Neural cell (in vitro differentiated cells): ENCODE results near the gene NBPF3. TPM values are rescaled to one million over a fixed set of nuclear protein-coding genes. Genes with fewer than 3 reads are reported as not detected.
"Not testable (repeated sequence)": the region's sequence is repeated elsewhere in the genome, so short reads cannot be mapped to it uniquely, and the experiment has no call there.

ENCODE experiments used
- H2AFZ ChIP-seq: fragments of 200-600, 300-800 bp; sonication (generic), shearing (Covaris generic); 2 replicates; pipeline ENCODE4 v1.6.0; 2014; ENCODE audit warnings: low read depth, mild to moderate bottlenecking, antibody characterized with exemption, low read length, moderate library complexity
- H3F3A ChIP-seq: fragments of 200-600 bp; shearing (Covaris generic); 2 replicates; pipeline ENCODE4 v1.6.1; 2016; ENCODE audit warnings: mild to moderate bottlenecking, moderate library complexity, mixed read lengths, antibody characterized with exemption, low read length; ENCODE audit not compliant: insufficient read depth, poor library complexity, severe bottlenecking
- H3K27ac ChIP-seq: fragments of 200-600, 300-800 bp; sonication (generic), shearing (Covaris generic); 2 replicates; pipeline ENCODE4 v1.5.1; 2014; ENCODE audit warnings: mild to moderate bottlenecking, low read length, moderate library complexity
- H3K27me3 ChIP-seq: fragments of 300-800, 200-600 bp; sonication (generic), shearing (Covaris generic); 2 replicates; pipeline ENCODE4 v1.6.0; 2014; ENCODE audit warnings: mild to moderate bottlenecking, low read depth, low read length, moderate library complexity; ENCODE audit not compliant: insufficient read depth
- H3K36me3 ChIP-seq: fragments of 300-800, 200-600 bp; sonication (generic), shearing (Covaris generic); 2 replicates; pipeline ENCODE4 v1.5.1; 2014; ENCODE audit warnings: mild to moderate bottlenecking, antibody characterized with exemption, low read length, moderate library complexity; ENCODE audit not compliant: insufficient read depth
- H3K4me2 ChIP-seq: fragments of 300-800, 200-600 bp; sonication (generic), shearing (Covaris generic); 2 replicates; pipeline ENCODE4 v1.6.0; 2014; ENCODE audit warnings: mild to moderate bottlenecking, low read length
- H3K4me3 ChIP-seq: fragments of 300-800, 200-600 bp; sonication (generic), shearing (Covaris generic); 2 replicates; pipeline ENCODE4 v1.5.1; 2014; ENCODE audit warnings: mild to moderate bottlenecking, low read length, moderate library complexity
- H3K79me2 ChIP-seq: fragments of 200-600 bp; shearing (Covaris generic); replicated peaks from 2 replicates; pipeline ENCODE4 v1.6.0; 2014; ENCODE audit warnings: mild to moderate bottlenecking, low read length, moderate library complexity; ENCODE audit not compliant: insufficient read depth
- H3K9ac ChIP-seq: fragments of 300-800, 200-600 bp; sonication (generic), shearing (Covaris generic); 2 replicates; pipeline ENCODE4 v1.6.1; 2016; ENCODE audit warnings: mild to moderate bottlenecking, low read length, mixed read lengths
- H3K9me2 ChIP-seq: fragments of 200-600 bp; shearing (Covaris generic); 2 replicates; pipeline ENCODE4 v1.6.1; 2016; ENCODE audit warnings: mild to moderate bottlenecking, low read length, mixed read lengths; ENCODE audit not compliant: insufficient read depth
- H3K9me3 ChIP-seq: fragments of 200-600, 300-800 bp; sonication (generic), shearing (Covaris generic); 2 replicates; pipeline ENCODE4 v1.6.1; 2016; ENCODE audit warnings: mild to moderate bottlenecking, mixed run types, low read length, moderate library complexity, mixed read lengths
- H4K20me1 ChIP-seq: fragments of 200-600 bp; shearing (Covaris generic); 2 replicates; pipeline ENCODE4 v1.6.1; 2016; ENCODE audit warnings: mild to moderate bottlenecking, mixed run types; ENCODE audit not compliant: insufficient read depth
- CTCF ChIP-seq: fragments of 450-650 bp; IDR thresholded peaks from 2 replicates; pipeline ENCODE4 v1.5.1; 2014; ENCODE audit warnings: antibody characterized with exemption, mild to moderate bottlenecking, moderate library complexity; ENCODE audit not compliant: poor library complexity, severe bottlenecking
- EP300 ChIP-seq: fragments of 450-650 bp; conservative IDR thresholded peaks from 2 replicates; pipeline ENCODE4 v1.6.1; 2014; ENCODE audit warnings: antibody characterized with exemption, mild to moderate bottlenecking, moderate library complexity; ENCODE audit not compliant: poor library complexity, severe bottlenecking
- EZH2 ChIP-seq: fragments of 200-600, 300-800 bp; shearing (Covaris generic), sonication (generic); IDR thresholded peaks from 2 replicates; pipeline ENCODE4 v1.6.1; 2014; ENCODE audit warnings: antibody characterized with exemption, low read length, borderline replicate concordance, mild to moderate bottlenecking; ENCODE audit not compliant: insufficient read depth, poor library complexity, severe bottlenecking
- MXI1 ChIP-seq: fragments of 450-650 bp; conservative IDR thresholded peaks from 2 replicates; pipeline ENCODE4 v1.6.1; 2014; ENCODE audit warnings: antibody characterized with exemption, mild to moderate bottlenecking; ENCODE audit not compliant: poor library complexity, severe bottlenecking
- POLR2AphosphoS5 ChIP-seq: IDR thresholded peaks from 2 replicates; pipeline ENCODE4 v1.6.1; 2012
- RAD21 ChIP-seq: fragments of 450-650 bp; conservative IDR thresholded peaks from 2 replicates; pipeline ENCODE4 v1.6.1; 2014; ENCODE audit warnings: antibody characterized with exemption, mild to moderate bottlenecking, moderate library complexity
- REST ChIP-seq: IDR thresholded peaks from 2 replicates; pipeline ENCODE4 v1.6.1; 2012; ENCODE audit warnings: borderline replicate concordance
- SMC3 ChIP-seq: fragments of 450-650 bp; conservative IDR thresholded peaks from 2 replicates; pipeline ENCODE4 v1.6.1; 2014; ENCODE audit warnings: antibody characterized with exemption, mild to moderate bottlenecking, moderate library complexity; ENCODE audit not compliant: poor library complexity
- TAF1 ChIP-seq: IDR thresholded peaks from 2 replicates; pipeline ENCODE4 v1.6.1; 2012; ENCODE audit warnings: low read depth
- polyA plus RNA-seq: library from polyadenylated mRNA; depleted of rRNA; stranded (reverse); fragments of >200 nt; gene quantifications from 2 replicates; pipeline ENCODE4 v1.2.3, GENCODE V29; 2014

NBPF3 gene
- polyA plus RNA-seq, 1 donor from 2014 or later = 14.4 TPM

GRCh38 chr1:21518774-21519455 is 79.0 kb downstream of the NBPF3 start:
- H3K36me3 ChIP-seq = no peaks in the 10 kb centered on the region

GRCh38 chr1:21519486-21520070 is 79.6 kb downstream of the NBPF3 start:
- H3K9ac ChIP-seq, H3K27me3 ChIP-seq, H3F3A ChIP-seq, H2AFZ ChIP-seq, H3K79me2 ChIP-seq, H3K4me3 ChIP-seq, H3K9me2 ChIP-seq, H3K36me3 ChIP-seq, H3K9me3 ChIP-seq, H3K4me2 ChIP-seq, H3K27ac ChIP-seq, H4K20me1 ChIP-seq: not testable (repeated sequence)

More at GRCh38 chr1:21518774-21519455, 79.0 kb downstream of the NBPF3 start:
- H3K9me2 ChIP-seq = no peaks in the 10 kb centered on the region
- no peak overlapping the region for H3K4me3 ChIP-seq
- no peaks in the 10 kb centered on the region for H4K20me1 ChIP-seq
- no peaks in the 10 kb centered on the region for H3K79me2 ChIP-seq
- TF ChIP-seq REST (no peak), TAF1 (no peak), RAD21 (no peak), EZH2 (no peak), POLR2AphosphoS5 (no peak), SMC3 (no peak), CTCF (no peak), MXI1 (no peak), EP300 (no peak)
- no peak overlapping the region for H2AFZ ChIP-seq
- H3K9me3 ChIP-seq = no peaks in the 10 kb centered on the region
- no peak overlapping the region for H3K9ac ChIP-seq
- H3K27me3 ChIP-seq = no peaks in the 10 kb centered on the region
- no peak overlapping the region for H3K4me2 ChIP-seq
- H3K27ac ChIP-seq = no peak overlapping the region
- H3F3A ChIP-seq = no peaks in the 10 kb centered on the region
